Upper lobe of left lung (tissue), 6 donors: ENCODE data around the gene RNF103. TPM values are rescaled to one million over a fixed set of nuclear protein-coding genes. Genes with fewer than 3 reads are reported as not detected.

Experiments used
- ATAC-seq, 2 donors: fragments of 200-7000 bp; cut with Tn5 transposase; one replicate each; pipeline ENCODE4 v1.9.1; 2022; ENCODE audit warnings: mild to moderate bottlenecking in 2 of 2, moderate library complexity in 2 of 2; ENCODE audit not compliant: low FRiP score in 2 of 2
- DNase-seq, 2 donors: peaks; one replicate each; pipeline ENCODE4 v3.0.0-alpha.2; 2019 to 2020
- H3K27ac ChIP-seq, 4 donors: fragments of 200-600 bp; sonication (generic); one replicate each; pipeline ENCODE4 v1.5.1; 2016 to 2019
- H3K27me3 ChIP-seq, 4 donors: fragments of 200-600 bp; sonication (generic); one replicate each; pipeline ENCODE4 v1.5.1; 2017 to 2019
- H3K36me3 ChIP-seq, 4 donors: fragments of 200-600 bp; sonication (generic); one replicate each; pipeline ENCODE4 v1.5.1; 2016 to 2019
- H3K4me1 ChIP-seq, 4 donors: fragments of 200-600 bp; sonication (generic); one replicate each; pipeline ENCODE4 v1.5.1; 2018 to 2019
- H3K4me3 ChIP-seq, 4 donors: fragments of 200-600 bp; sonication (generic); one replicate each; pipeline ENCODE4 v1.5.1; 2017 to 2019; ENCODE audit warnings: mild to moderate bottlenecking in 2 of 4, moderate library complexity in 1 of 4
- H3K9me3 ChIP-seq, 4 donors: fragments of 200-600 bp; sonication (generic); one replicate each; pipeline ENCODE4 v1.5.1; 2018 to 2019
- CTCF ChIP-seq, 6 experiments: fragments of 450-650 bp in 4 of 6; fragments of 200-600 bp in 2 of 6; sonication (generic) in 2 of 6; IDR thresholded peaks; one replicate each; pipeline ENCODE4 v1.5.1; 2016 to 2019; ENCODE audit warnings: antibody characterized with exemption in 6 of 6
- EP300 ChIP-seq, 4 donors: sonication (generic); formaldehyde crosslinking; IDR thresholded peaks; one replicate each; pipeline ENCODE4 v1.5.1; 2017; ENCODE audit warnings: antibody characterized with exemption in 4 of 4, control low read depth in 2 of 4
- POLR2A ChIP-seq, 4 donors: fragments of 450-650 bp; IDR thresholded peaks; one replicate each; pipeline ENCODE4 v1.5.1; 2016 to 2017; ENCODE audit warnings: antibody characterized with exemption in 4 of 4, mild to moderate bottlenecking in 2 of 4
- POLR2AphosphoS5 ChIP-seq, 2 donors: sonication (generic); formaldehyde crosslinking; IDR thresholded peaks; one replicate each; pipeline ENCODE4 v1.5.1; 2017; ENCODE audit warnings: antibody characterized with exemption in 2 of 2
- WGBS, 2 donors: methylation state at CpG; one replicate each; pipeline ENCODE4 v1.1.5; 2017 to 2018; 5-methylcytosine and 5-hydroxymethylcytosine counted together
- total RNA-seq, 6 donors: library from RNA; depleted of rRNA in 4 of 6; stranded (reverse); fragments of >200 nt in 4 of 6; gene quantifications; one replicate each; pipeline versions ENCODE4 v1.1.0 to v1.2.1, GENCODE V29; 2016 to 2021
- donor health status: DM: no; HTN: no; CAD: no; lungs with moderate emphysema.
- donor health status: DM: no; HTN: yes; CAD: no; lungs with severe emphysema.

RNF103 gene
- total RNA-seq, 6 donors from 2014 or later = 13.7 to 48.4 (median 21.3) TPM

- Histone ChIP-seq H3K36me3 (peaks cover 0 to 62% (median 21%) of the 10 kb centered on the region in 4 donors), H3K27me3 (no peaks in the 10 kb centered on the region), H3K4me3 (no peak overlapping the region), H3K27ac (no peak overlapping the region), H3K4me1 (peaks cover 0 to 7% (median 0%) of the 10 kb centered on the region in 4 donors), H3K9me3 (no peaks in the 10 kb centered on the region)
- TF ChIP-seq CTCF (IDR thresholded peaks at IDR 0.05) = no peak
- no peak for TF ChIP-seq POLR2A (IDR thresholded peaks at IDR 0.05)
- no peak for TF ChIP-seq POLR2AphosphoS5 (IDR thresholded peaks at IDR 0.05)
- WGBS, 2 donors = 90 to 93% methylated on average over 4 of the region's 4 CpGs
- DNase-seq (no peak), ATAC-seq (no peak)
Observed at GRCh38 chr2:86613515-86613914, 10.2 kb downstream of the RNF103 start.

- Histone ChIP-seq H3K36me3 (peaks cover 0 to 71% (median 22%) of the 10 kb centered on the region in 4 donors), H3K27me3 (no peaks in the 10 kb centered on the region), H3K9me3 (no peaks in the 10 kb centered on the region), H3K4me3 (no peak overlapping the region), H3K4me1 (no peaks in the 10 kb centered on the region), H3K27ac (no peak overlapping the region)
- DNase-seq (no peak), ATAC-seq (no peak)
- TF ChIP-seq POLR2AphosphoS5 (IDR thresholded peaks at IDR 0.05) (no peak), CTCF (IDR thresholded peaks at IDR 0.05) (no peak), POLR2A (IDR thresholded peaks at IDR 0.05) (no peak), EP300 (IDR thresholded peaks at IDR 0.05) (no peak)
- WGBS, 2 donors = 92 to 100% methylated on average over 1 of the region's 1 CpG
Observed at GRCh38 chr2:86610871-86611270, 12.8 kb downstream of the RNF103 start.

GRCh38 chr2:86608832-86609410 lies 14.7 kb downstream of the RNF103 start:
- Histone ChIP-seq H3K27me3 (no peaks in the 10 kb centered on the region), H3K36me3 (peaks cover 4 to 76% (median 14%) of the 10 kb centered on the region in 4 donors), H3K4me1 (peaks cover 0 to 4% (median 0%) of the 10 kb centered on the region in 4 donors), H3K9me3 (no peaks in the 10 kb centered on the region), H3K27ac (no peak overlapping the region), H3K4me3 (no peak overlapping the region)
- 77 to 83% methylated on average over 2 of the region's 2 CpGs for WGBS, 2 donors
- DNase-seq (no peak), ATAC-seq (no peak)
- TF ChIP-seq CTCF (IDR thresholded peaks at IDR 0.05) (no peak), POLR2AphosphoS5 (IDR thresholded peaks at IDR 0.05) (no peak), POLR2A (IDR thresholded peaks at IDR 0.05) (no peak), EP300 (IDR thresholded peaks at IDR 0.05) (no peak)

GRCh38 chr2:86603905-86604304 lies 19.8 kb downstream of the RNF103 start:
- WGBS, 2 donors = 80 to 81% methylated on average over 4 of the region's 4 CpGs
- Histone ChIP-seq H3K36me3 (peaks cover 4 to 42% (median 8%) of the 10 kb centered on the region in 4 donors), H3K4me1 (peaks cover 0 to 4% (median 0%) of the 10 kb centered on the region in 4 donors), H3K4me3 (no peak overlapping the region), H3K27ac (no peak overlapping the region), H3K9me3 (no peaks in the 10 kb centered on the region), H3K27me3 (no peaks in the 10 kb centered on the region)
- no peak for TF ChIP-seq POLR2A (IDR thresholded peaks at IDR 0.05)
- TF ChIP-seq POLR2AphosphoS5 (IDR thresholded peaks at IDR 0.05) = no peak
- TF ChIP-seq CTCF (IDR thresholded peaks at IDR 0.05) = no peak
- TF ChIP-seq EP300 (IDR thresholded peaks at IDR 0.05) = no peak
- ATAC-seq (no peak), DNase-seq (no peak)

- H3K4me3 ChIP-seq = no peak overlapping the region
- WGBS, 2 donors = 83 to 87% methylated on average over 2 of the region's 2 CpGs
- ATAC-seq (peak in 1 of 2 donors; percentile 12), DNase-seq (no peak)
- no peaks in the 10 kb centered on the region for H3K27me3 ChIP-seq
- peaks cover 0 to 8% (median 1%) of the 10 kb centered on the region in 4 donors for H3K36me3 ChIP-seq
- H3K9me3 ChIP-seq = no peaks in the 10 kb centered on the region
- H3K27ac ChIP-seq = no peak overlapping the region
- no peaks in the 10 kb centered on the region for H3K4me1 ChIP-seq
- TF ChIP-seq POLR2A (IDR thresholded peaks at IDR 0.05) (no peak), EP300 (IDR thresholded peaks at IDR 0.05) (no peak), POLR2AphosphoS5 (IDR thresholded peaks at IDR 0.05) (no peak), CTCF (IDR thresholded peaks at IDR 0.05) (no peak)
Observed at GRCh38 chr2:86598966-86599365, 24.7 kb downstream of the RNF103 start.
